Ishikawa (cell line): ENCODE data around the gene HAPLN2.

Experiments used
- CREB1 ChIP-seq: IDR thresholded peaks from 2 replicates; pipeline ENCODE4 v1.6.1; 2012; ENCODE audit warnings: low read depth
- FOXM1 ChIP-seq: IDR thresholded peaks from 2 replicates; pipeline ENCODE4 v1.6.1; 2012; ENCODE audit warnings: low read depth, borderline replicate concordance

- TF ChIP-seq CREB1 (no peak), FOXM1 (no peak)
Observed at GRCh38 chr1:156600733-156601121, 18.5 kb upstream of the HAPLN2 start.
